Activated CD4-positive, alpha-beta T cell treated with anti-CD3 and anti-CD28 coated beads for 1 hour (primary cell): ENCODE measurements around the gene PCDHGA8.
"Not testable (repeated sequence)": the region's sequence is repeated elsewhere in the genome, so short reads cannot be mapped to it uniquely, and the experiment has no call there.

Experiments used
- DNase-seq: peaks from one replicate; pipeline ENCODE4 v3.0.0-alpha.2; 2020

The PCDHGA8 gene

GRCh38 chr5:141392429-141393198, at the start of gene PCDHGA8:
Gene PCDHGA8, plus strand, starts transcription at chr5:141392633. Its CDS starts 181 bp downstream, at chr5:141392814.
- no peak for DNase-seq

- no peak for DNase-seq
Observed at GRCh38 chr5:141342773-141343172, 49.7 kb upstream of the PCDHGA8 start.

- DNase-seq = no peak
Observed at GRCh38 chr5:141343242-141343952, 49.0 kb upstream of the PCDHGA8 start, which contains the start of gene PCDHGA3. Gene PCDHGA3, plus strand, starts transcription at chr5:141343829. Its CDS starts 205 bp downstream, at chr5:141344034.

GRCh38 chr5:141343953-141344463, 48.4 kb upstream of the PCDHGA8 start:
- DNase-seq = no peak

- no peak for DNase-seq
Observed at GRCh38 chr5:141345327-141345726, 47.1 kb upstream of the PCDHGA8 start.

- DNase-seq = not testable (repeated sequence)
Observed at GRCh38 chr5:141346017-141346416, 46.4 kb upstream of the PCDHGA8 start.

GRCh38 chr5:141349917-141350619, 42.4 kb upstream of the PCDHGA8 start, which contains the start of gene PCDHGB1:
Gene PCDHGB1, plus strand, starts transcription at chr5:141350099. Its CDS starts 162 bp downstream, at chr5:141350261.
- DNase-seq = no peak

GRCh38 chr5:141351591-141351990, 40.8 kb upstream of the PCDHGA8 start:
- no peak for DNase-seq

GRCh38 chr5:141354900-141355469, 37.4 kb upstream of the PCDHGA8 start, which contains the start of gene PCDHGA4:
Gene PCDHGA4, plus strand, starts transcription at chr5:141355021. Its CDS starts 87 bp downstream, at chr5:141355108.
- no peak for DNase-seq

- DNase-seq = no peak
Observed at GRCh38 chr5:141355641-141356040, 36.8 kb upstream of the PCDHGA8 start.

GRCh38 chr5:141356133-141356532, 36.3 kb upstream of the PCDHGA8 start:
- no peak for DNase-seq

- DNase-seq = no peak
Observed at GRCh38 chr5:141356950-141357349, 35.5 kb upstream of the PCDHGA8 start.

GRCh38 chr5:141359790-141360426, 32.5 kb upstream of the PCDHGA8 start, which contains the start of gene PCDHGB2:
Gene PCDHGB2, plus strand, starts transcription at chr5:141359994. Its CDS starts 142 bp downstream, at chr5:141360136.
- no peak for DNase-seq

- no peak for DNase-seq
Observed at GRCh38 chr5:141360685-141361084, 31.7 kb upstream of the PCDHGA8 start.

- DNase-seq = no peak
Observed at GRCh38 chr5:141362719-141363118, 29.7 kb upstream of the PCDHGA8 start.

GRCh38 chr5:141363952-141364660, 28.3 kb upstream of the PCDHGA8 start, which contains the start of gene PCDHGA5:
Gene PCDHGA5, plus strand, starts transcription at chr5:141364162. Its CDS starts 169 bp downstream, at chr5:141364331.
- no peak for DNase-seq

GRCh38 chr5:141366016-141366896, 26.2 kb upstream of the PCDHGA8 start:
- DNase-seq = no peak

- no peak for DNase-seq
Observed at GRCh38 chr5:141369994-141370848, 22.2 kb upstream of the PCDHGA8 start, which contains the start of gene PCDHGB3. Gene PCDHGB3, plus strand, starts transcription at chr5:141370242. Its CDS starts 153 bp downstream, at chr5:141370395.
